ENCODE measurements around the gene FAM151B. TPM values are rescaled to one million over a fixed set of nuclear protein-coding genes. Genes with fewer than 3 reads are reported as not detected.
A peak's percentile ranks its signal among the peaks of the same experiment; 100 is the strongest.
"Not testable (repeated sequence)": the region's sequence is repeated elsewhere in the genome, so short reads cannot be mapped to it uniquely, and the experiment has no call there.

FAM151B gene
- total RNA-seq, 1 experiment from 2014 or later, result 0.94 TPM

GRCh38 chr5:80492741-80493140, 4.8 kb downstream of the FAM151B start:
- peak overlapping the region; percentile 59 for H3K4me3 Mint-ChIP-seq
- no peaks in the 10 kb centered on the region for H3K36me3 Mint-ChIP-seq
- ChIA-PET CTCF (interaction anchor here (0.6 to 1.2 kb wide), 2 partner anchors 12 to 228 kb away, joined by 3 to 10 read pairs; no protein-coding TSS in a partner anchor), POLR2A (no interaction called here)
- H3K27ac Mint-ChIP-seq, result peak overlapping the region; percentile 99
- no peaks in the 10 kb centered on the region for H3K27me3 Mint-ChIP-seq (ENCODE audit: low read depth)
- no peaks in the 10 kb centered on the region for H3K9me3 Mint-ChIP-seq
- TF ChIP-seq E2F5 (CRISPR knock-in tag; IDR thresholded peaks at IDR 0.05) (no peak), ELF4 (CRISPR knock-in tag; IDR thresholded peaks at IDR 0.05; ENCODE audit: low read depth) (no peak)
- no peak for ATAC-seq
- DNase-seq (ENCODE audit: low spot score), result no peak
- peaks cover 79% of the 10 kb centered on the region for H3K4me1 Mint-ChIP-seq

DNA sequence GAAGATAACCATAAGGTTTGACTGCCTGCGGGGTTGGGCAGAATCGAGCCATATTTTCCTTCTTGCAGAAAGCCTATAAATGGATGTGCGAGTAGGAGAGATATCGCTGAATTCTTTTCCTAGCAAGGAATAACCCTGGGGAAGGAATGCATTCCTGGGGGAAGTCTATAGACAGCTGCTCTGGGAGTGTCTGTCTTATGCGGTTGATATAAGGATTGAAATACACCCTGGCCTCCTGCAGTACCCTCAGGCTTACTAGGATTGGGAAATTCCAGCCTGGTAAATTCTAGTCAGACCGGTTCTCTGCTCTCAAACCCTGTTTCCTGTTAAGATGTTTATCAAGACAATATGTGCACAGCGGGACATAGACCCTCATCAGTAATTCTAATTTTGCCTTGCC, 5.5 kb downstream of the FAM151B start:
- H3K4me1 Mint-ChIP-seq, result peaks cover 84% of the 10 kb centered on the region
- POLR2A ChIA-PET, result not testable (repeated sequence)

DNA sequence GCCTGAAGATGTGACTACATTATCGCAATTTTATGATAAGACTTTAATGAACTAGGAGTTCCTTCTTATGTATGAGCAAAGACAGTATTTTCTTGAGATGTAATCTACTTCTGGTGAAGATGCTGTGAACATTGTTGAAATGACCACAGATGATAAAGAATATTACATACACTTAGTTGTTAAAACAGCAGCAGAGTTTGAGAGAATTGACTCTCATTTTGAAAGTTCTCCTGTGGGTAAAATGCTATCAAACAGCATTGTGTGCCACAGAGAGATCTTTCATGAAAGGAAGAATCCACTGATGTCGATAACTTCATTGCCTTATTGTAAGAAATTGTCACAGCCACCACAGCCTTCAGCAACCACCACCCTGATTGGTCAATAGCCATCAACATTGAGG, 8.0 kb downstream of the FAM151B start:
- ATAC-seq (no peak), DNase-seq (ENCODE audit: low spot score) (no peak)
- TF ChIP-seq HMGXB4 (CRISPR knock-in tag; IDR thresholded peaks at IDR 0.05), result no peak
- TF ChIP-seq, protein P1, sequence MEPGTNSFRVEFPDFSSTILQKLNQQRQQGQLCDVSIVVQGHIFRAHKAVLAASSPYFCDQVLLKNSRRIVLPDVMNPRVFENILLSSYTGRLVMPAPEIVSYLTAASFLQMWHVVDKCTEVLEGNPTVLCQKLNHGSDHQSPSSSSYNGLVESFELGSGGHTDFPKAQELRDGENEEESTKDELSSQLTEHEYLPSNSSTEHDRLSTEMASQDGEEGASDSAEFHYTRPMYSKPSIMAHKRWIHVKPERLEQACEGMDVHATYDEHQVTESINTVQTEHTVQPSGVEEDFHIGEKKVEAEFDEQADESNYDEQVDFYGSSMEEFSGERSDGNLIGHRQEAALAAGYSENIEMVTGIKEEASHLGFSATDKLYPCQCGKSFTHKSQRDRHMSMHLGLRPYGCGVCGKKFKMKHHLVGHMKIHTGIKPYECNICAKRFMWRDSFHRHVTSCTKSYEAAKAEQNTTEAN (CRISPR knock-in tag; IDR thresholded peaks at IDR 0.05), result no peak
- TF ChIP-seq, protein P2, sequence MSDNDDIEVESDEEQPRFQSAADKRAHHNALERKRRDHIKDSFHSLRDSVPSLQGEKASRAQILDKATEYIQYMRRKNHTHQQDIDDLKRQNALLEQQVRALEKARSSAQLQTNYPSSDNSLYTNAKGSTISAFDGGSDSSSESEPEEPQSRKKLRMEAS (CRISPR knock-in tag; IDR thresholded peaks at IDR 0.05), result no peak
- TF ChIP-seq SMAD4 (CRISPR knock-in tag; IDR thresholded peaks at IDR 0.05), result no peak
- TF ChIP-seq TEAD1 (CRISPR knock-in tag; IDR thresholded peaks at IDR 0.05), result no peak
- TF ChIP-seq, protein P3, sequence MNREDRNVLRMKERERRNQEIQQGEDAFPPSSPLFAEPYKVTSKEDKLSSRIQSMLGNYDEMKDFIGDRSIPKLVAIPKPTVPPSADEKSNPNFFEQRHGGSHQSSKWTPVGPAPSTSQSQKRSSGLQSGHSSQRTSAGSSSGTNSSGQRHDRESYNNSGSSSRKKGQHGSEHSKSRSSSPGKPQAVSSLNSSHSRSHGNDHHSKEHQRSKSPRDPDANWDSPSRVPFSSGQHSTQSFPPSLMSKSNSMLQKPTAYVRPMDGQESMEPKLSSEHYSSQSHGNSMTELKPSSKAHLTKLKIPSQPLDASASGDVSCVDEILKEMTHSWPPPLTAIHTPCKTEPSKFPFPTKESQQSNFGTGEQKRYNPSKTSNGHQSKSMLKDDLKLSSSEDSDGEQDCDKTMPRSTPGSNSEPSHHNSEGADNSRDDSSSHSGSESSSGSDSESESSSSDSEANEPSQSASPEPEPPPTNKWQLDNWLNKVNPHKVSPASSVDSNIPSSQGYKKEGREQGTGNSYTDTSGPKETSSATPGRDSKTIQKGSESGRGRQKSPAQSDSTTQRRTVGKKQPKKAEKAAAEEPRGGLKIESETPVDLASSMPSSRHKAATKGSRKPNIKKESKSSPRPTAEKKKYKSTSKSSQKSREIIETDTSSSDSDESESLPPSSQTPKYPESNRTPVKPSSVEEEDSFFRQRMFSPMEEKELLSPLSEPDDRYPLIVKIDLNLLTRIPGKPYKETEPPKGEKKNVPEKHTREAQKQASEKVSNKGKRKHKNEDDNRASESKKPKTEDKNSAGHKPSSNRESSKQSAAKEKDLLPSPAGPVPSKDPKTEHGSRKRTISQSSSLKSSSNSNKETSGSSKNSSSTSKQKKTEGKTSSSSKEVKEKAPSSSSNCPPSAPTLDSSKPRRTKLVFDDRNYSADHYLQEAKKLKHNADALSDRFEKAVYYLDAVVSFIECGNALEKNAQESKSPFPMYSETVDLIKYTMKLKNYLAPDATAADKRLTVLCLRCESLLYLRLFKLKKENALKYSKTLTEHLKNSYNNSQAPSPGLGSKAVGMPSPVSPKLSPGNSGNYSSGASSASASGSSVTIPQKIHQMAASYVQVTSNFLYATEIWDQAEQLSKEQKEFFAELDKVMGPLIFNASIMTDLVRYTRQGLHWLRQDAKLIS (CRISPR knock-in tag; IDR thresholded peaks at IDR 0.05; ENCODE audit: borderline replicate concordance), result no peak
- TF ChIP-seq MXD4 (CRISPR knock-in tag; IDR thresholded peaks at IDR 0.05; ENCODE audit: borderline replicate concordance), result no peak
- TF ChIP-seq E2F5 (CRISPR knock-in tag; IDR thresholded peaks at IDR 0.05), result no peak
- no peak for TF ChIP-seq ESRRA (CRISPR knock-in tag; IDR thresholded peaks at IDR 0.05; ENCODE audit: borderline replicate concordance)
- TF ChIP-seq ZNF317 (CRISPR knock-in tag; IDR thresholded peaks at IDR 0.05; ENCODE audit: borderline replicate concordance, low read depth), result no peak
- TF ChIP-seq AR (CRISPR knock-in tag; IDR thresholded peaks at IDR 0.05), result no peak
- H3K27me3 Mint-ChIP-seq (ENCODE audit: low read depth), result no peaks in the 10 kb centered on the region
- no peak overlapping the region for H3K27ac Mint-ChIP-seq
- peaks cover 7% of the 10 kb centered on the region for H3K9me3 Mint-ChIP-seq
- no peaks in the 10 kb centered on the region; the same call in 1 of the 2 replicates for H3K36me3 Mint-ChIP-seq
- H3K4me3 Mint-ChIP-seq, result no peak overlapping the region
- ChIA-PET CTCF (no interaction called here), POLR2A (no interaction called here)
- peaks cover 71% of the 10 kb centered on the region for H3K4me1 Mint-ChIP-seq

More for the DNA sequence above, 5.5 kb downstream of the FAM151B start:
- peak; percentile 52 for DNase-seq (ENCODE audit: low spot score)
- TF ChIP-seq USF1 (CRISPR knock-in tag; IDR thresholded peaks at IDR 0.05) (peak; percentile 39; the same call in 1 of the 2 replicates), TEAD1 (CRISPR knock-in tag; IDR thresholded peaks at IDR 0.05) (peak; percentile 60; the same call in 1 of the 2 replicates)
- not testable (repeated sequence) for H3K36me3 Mint-ChIP-seq; H3K27me3 Mint-ChIP-seq (ENCODE audit: low read depth); ATAC-seq; H3K9me3 Mint-ChIP-seq
- CTCF ChIA-PET, result interaction anchor here (1.2 kb wide), 1 partner anchor 12 kb away, joined by 10 read pairs; no protein-coding TSS in a partner anchor
- peak overlapping the region; percentile 59 for H3K4me3 Mint-ChIP-seq
- H3K27ac Mint-ChIP-seq, result peak overlapping the region; percentile 99
